Activated T-helper 1 cell treated with anti-CD3 and anti-CD28 coated beads, Interleukin-2, amount 50 U/mL, for 16 hours (primary cell): ENCODE measurements around the gene CFAP100.

Source experiments
- DNase-seq, 2 donors: peaks; one replicate each; pipeline ENCODE4 v3.0.0-alpha.2; 2020; ENCODE audit warnings: low read depth in 1 of 2, low spot score in 1 of 2

CFAP100 gene

GRCh38 chr3:126373682-126374601 is 20.8 kb upstream of the CFAP100 start:
- DNase-seq, result no peak

DNA sequence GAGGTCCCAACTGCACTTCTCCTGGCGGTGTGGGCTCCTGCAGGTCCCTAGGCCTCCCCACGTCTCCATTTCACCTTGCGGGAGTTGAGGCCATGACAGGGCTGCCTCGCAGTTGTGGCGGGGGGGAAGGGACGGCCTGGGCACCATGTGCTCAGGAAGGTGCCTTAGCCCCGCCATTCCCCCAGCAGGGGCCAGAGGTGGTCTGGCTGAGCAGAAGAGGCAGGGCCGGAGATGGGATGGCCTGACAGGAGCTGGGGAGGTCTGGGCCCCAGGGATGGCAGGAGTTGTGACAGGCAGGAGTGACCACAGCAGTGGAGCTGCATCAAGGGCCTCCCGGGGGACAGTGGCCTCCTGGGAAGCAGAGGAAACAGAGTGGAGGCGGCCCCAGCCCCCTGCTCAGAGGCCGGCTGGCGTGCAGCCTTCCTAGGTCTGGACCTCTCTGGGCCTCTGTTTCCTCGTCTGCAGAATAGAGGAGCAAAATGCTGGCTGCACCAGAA is 18.8 kb upstream of the CFAP100 start:
- DNase-seq, result no peak

- DNase-seq, result no peak
These were observed 18.3 kb upstream of the CFAP100 start for GRCh38 chr3:126376444-126376843.

GRCh38 chr3:126377211-126377610 is 17.5 kb upstream of the CFAP100 start:
- DNase-seq, result no peak

DNA sequence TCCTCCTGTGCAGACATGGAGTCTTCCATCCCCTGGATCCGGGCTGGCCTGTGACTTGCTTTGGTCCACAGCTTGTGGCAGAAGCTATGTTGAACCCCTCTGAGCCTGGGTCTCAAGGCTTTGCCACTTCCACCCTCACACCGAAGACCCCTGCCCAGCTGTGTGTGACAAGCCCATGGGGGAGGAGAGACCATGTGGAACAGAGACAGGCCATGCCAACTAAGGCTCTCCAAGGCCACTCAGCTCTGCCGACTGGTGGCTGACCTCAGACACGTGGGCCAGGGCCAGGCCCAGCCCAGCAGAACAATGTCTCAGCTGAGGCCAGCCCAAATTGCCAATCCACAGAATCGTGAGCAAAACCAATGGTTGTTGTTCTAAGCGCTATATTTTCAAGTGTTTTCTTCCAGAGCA is 16.4 kb upstream of the CFAP100 start:
- DNase-seq, result no peak

DNA sequence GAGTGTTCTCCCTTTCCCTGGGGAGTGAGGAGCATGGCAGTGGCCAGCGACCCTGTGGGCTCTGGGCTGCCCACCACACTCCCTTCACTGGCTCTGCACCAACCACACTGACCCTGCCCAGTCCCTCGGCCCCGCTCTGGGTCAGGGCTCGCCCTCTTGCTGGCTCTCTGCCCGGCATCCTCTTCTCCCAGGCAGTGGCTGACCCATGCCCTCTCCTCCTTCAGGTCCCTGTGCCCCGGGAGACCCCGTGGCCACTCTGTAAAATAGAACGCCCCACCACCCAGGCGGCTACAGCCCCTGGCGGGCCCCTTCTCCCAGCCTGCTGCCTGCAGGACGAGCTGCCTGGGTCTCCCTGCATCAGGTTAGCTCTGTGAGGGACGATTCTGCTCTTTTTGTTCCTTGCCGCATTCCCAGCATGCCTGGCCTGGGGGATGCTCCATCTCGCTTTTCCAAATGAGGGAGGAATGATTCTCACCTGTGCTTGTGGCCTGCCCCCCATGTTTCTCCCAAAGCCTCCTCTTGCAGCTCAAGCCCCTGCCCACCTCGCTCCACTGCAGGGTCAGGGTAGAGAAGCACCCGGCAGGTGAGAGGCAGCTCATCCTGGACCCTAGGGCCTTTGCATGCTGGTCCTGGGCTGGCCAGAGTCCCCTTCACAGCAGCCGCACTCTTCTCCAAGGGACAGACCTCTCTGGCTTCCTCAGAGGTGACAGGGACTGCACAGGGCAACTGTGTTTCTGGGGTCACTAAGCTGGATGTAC is 14.5 kb upstream of the CFAP100 start:
- DNase-seq, result no peak

DNA sequence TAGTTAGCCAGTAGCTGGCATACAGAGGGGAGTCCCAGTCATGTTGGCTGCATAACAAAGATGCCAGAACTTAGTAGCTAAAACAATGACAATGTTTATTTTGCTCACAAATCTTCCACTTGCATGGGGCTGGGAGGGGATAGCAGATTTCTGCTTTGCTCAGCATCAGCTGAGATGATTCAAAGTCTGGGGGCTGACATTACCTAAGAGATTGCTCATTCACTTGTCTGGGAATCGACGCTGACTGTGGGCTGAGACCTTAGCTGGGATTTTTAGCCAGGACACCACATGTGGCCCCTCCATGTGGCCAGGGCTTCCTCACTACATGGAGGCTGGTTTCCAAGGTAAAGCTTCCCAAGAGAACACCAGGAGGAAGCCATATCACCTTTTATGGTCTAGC is 12.7 kb upstream of the CFAP100 start:
- DNase-seq, result no peak

DNA sequence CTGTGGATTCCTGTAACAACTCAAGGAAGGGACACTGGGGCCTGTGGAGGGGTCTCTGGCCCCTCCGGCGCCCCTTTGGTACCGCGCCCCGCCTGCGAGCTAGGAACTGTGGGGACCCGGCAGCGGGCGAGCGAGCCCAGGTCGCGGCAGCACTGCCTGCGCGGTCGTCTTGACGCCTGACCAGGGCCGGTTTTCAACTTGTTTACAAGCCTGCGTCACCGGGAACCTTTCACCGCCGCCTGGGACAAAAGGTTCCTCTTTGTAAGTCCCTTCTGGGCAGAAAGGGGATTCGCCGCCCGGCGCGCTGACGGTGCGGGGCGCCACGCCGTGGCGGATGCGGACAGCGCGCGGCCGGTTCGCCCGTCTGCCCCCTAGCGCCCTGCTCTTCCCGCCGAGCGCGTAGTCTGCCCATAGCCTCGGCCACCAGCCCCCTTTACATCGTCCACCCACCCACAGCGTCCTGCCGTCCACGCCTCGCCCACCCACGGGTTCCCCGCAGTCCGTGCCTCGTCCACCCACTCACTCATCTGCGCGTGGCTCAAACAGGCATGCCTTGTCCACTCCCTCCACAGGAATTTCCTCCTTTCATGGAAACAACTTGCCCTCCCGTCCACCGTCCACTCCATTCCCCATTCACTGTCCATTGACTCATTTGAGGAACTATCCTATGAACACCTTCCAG is 5.5 kb upstream of the CFAP100 start:
- no peak for DNase-seq

- no peak for DNase-seq
These were observed 4.9 kb upstream of the CFAP100 start for GRCh38 chr3:126389794-126390146.

- no peak for DNase-seq
These were observed 4.5 kb upstream of the CFAP100 start for GRCh38 chr3:126390201-126390600.

DNA sequence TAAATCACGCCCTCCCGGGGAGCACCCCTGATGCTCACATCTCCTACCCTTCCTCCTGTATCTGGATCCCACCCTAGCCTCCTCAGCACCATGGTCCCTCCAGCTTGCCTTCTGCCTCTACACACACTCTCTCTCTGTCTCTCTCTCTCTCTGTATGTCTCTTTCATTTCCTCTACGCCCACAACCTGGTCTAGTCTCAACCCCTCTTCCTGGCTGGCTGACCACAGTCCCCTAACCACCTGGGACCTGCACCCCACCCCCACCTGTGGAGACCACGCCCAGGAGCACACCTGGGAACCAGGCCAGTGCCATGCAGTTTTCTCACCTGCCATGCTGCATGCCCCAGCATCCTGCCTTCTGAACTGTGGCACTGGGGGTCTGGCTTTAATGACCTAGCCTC is 4.0 kb upstream of the CFAP100 start:
- no peak for DNase-seq

GRCh38 chr3:126391631-126392030 is 3.1 kb upstream of the CFAP100 start:
- no peak for DNase-seq

- DNase-seq, result no peak
These were observed 2.5 kb upstream of the CFAP100 start for GRCh38 chr3:126392246-126392645.

DNA sequence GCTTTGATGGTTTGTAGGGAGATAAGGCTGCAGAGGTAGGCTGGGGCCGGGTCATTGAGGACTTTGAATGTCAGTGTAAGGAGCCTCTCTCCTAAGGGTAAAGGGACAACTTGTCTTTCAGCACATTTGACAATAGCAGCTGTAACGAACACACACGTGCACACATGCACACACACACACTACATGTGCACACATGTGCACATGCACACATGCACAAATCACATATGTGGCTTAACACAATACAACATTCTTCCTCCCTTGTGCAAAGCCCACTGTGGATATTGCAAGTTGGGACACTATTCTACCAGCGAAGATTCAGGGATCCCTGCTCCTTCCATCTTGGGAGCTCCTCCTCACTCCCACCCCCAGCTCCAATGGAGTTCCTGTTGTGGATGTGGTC is 1.1 kb upstream of the CFAP100 start:
- DNase-seq, result no peak

GRCh38 chr3:126394977-126395321 is 240 bp downstream of the CFAP100 start:
- no peak for DNase-seq

GRCh38 chr3:126395846-126396513 is 1.3 kb downstream of the CFAP100 start:
- DNase-seq, result no peak

DNA sequence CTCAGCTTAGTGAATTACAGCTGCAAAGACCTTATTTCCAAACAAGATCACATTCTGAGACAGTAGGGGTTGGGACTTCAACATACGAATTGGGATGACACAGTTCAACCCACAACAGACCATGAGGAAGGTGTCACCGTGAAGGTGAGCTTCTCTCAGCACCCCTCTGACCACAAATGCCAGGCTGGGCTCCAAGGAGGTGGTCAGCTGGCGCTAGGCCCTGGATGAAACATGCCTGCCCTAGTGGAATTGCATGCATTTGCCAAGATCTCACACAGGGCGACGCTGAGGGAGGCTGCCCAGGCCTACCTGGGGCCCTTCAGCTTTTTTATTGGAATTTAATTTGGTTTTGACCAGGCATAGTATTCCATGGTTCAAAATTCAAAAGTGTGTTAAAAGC is 1.8 kb downstream of the CFAP100 start:
- no peak for DNase-seq

GRCh38 chr3:126397610-126398422 is 3.1 kb downstream of the CFAP100 start:
- DNase-seq, result no peak

- no peak for DNase-seq
These were observed 4.0 kb downstream of the CFAP100 start for GRCh38 chr3:126398423-126399350.
